H1 (cell line): ENCODE measurements around the gene HIBADH. TPM values are rescaled to one million over a fixed set of nuclear protein-coding genes. Genes with fewer than 3 reads are reported as not detected.
A peak's percentile ranks its signal among the peaks of the same experiment; 100 is the strongest.

Experiments used
- CTCF ChIA-PET: fragments of 300-600 bp; sonication (Branson Sonifier 250); formaldehyde crosslinking; loops from one replicate; lab custom pipeline; 2021; ENCODE audit not compliant: partially characterized antibody; lab: Charles Lee
- POLR2A ChIA-PET: fragments of 300-600 bp; sonication (Branson Sonifier 250); formaldehyde crosslinking; loops from one replicate; lab custom pipeline; 2021; ENCODE audit warnings: inconsistent platforms; ENCODE audit not compliant: partially characterized antibody; lab: Charles Lee
- DNase-seq, 2 experiments: peaks; one replicate each; pipeline versions ENCODE4 v3.0.0 to v3.0.0-alpha.2; 2010 to 2022; ENCODE audit warnings: low spot score in 2 of 2, low read depth in 1 of 2, mixed read lengths in 1 of 2
- FAIRE-seq: peaks from 2 replicates; lab custom pipeline; 2011; peaks lifted over from hg19 to GRCh38; lab: Jason Lieb, UNC
- H2AFZ ChIP-seq: 2 replicates; pipeline ENCODE4 v1.8.1; 2012; ENCODE audit warnings: low read length, inconsistent platforms
- H2AK5ac ChIP-seq: 2 replicates; pipeline ENCODE4 v1.6.1; 2013; ENCODE audit warnings: low read depth, low read length
- H2BK120ac ChIP-seq: replicated peaks from 2 replicates; pipeline ENCODE3; 2013; ENCODE audit warnings: low read depth, low read length, inconsistent platforms
- H2BK12ac ChIP-seq: 2 replicates; pipeline ENCODE4 v1.6.1; 2013; ENCODE audit warnings: low read depth, low read length
- H2BK15ac ChIP-seq: 2 replicates; pipeline ENCODE4 v1.6.1; 2013; ENCODE audit warnings: low read length
- H2BK20ac ChIP-seq: 2 replicates; pipeline ENCODE4 v1.6.1; 2013; ENCODE audit warnings: low read length
- H2BK5ac ChIP-seq: 2 replicates; pipeline ENCODE4 v1.6.1; 2013; ENCODE audit warnings: low read depth, low read length
- H3K14ac ChIP-seq: 2 replicates; pipeline ENCODE4 v1.6.1; 2013; ENCODE audit warnings: inconsistent platforms; ENCODE audit not compliant: insufficient read length
- H3K18ac ChIP-seq: 2 replicates; pipeline ENCODE4 v1.6.1; 2013; ENCODE audit warnings: low read length; ENCODE audit errors: extremely low read depth
- H3K23ac ChIP-seq: 2 replicates; pipeline ENCODE4 v1.6.1; 2013; ENCODE audit warnings: inconsistent platforms; ENCODE audit not compliant: insufficient read length
- H3K23me2 ChIP-seq: 2 replicates; pipeline ENCODE4 v1.6.1; 2013; ENCODE audit warnings: low read depth, low read length
- H3K27ac ChIP-seq: 2 replicates; pipeline ENCODE4 v1.6.1; 2011; ENCODE audit warnings: low read depth, low read length, inconsistent platforms
- H3K27me3 ChIP-seq, 4 experiments: replicated peaks in 1 of 4; 1 replicate in 1 of 4; 2 replicates in 3 of 4; pipeline versions ENCODE4 v1.6.1 to v1.8.1; 2011 to 2013; ENCODE audit warnings: low read length in 3 of 4, mild to moderate bottlenecking in 3 of 4, inconsistent platforms in 2 of 4, mixed read lengths in 2 of 4, moderate library complexity in 1 of 4; ENCODE audit not compliant: control insufficient read depth in 3 of 4, insufficient read depth in 3 of 4; ENCODE audit errors: extremely low read depth in 1 of 4
- H3K36me3 ChIP-seq, 4 experiments: 2 replicates each; pipeline versions ENCODE4 v1.6.1 to v1.8.1; 2011 to 2013; ENCODE audit warnings: mild to moderate bottlenecking in 4 of 4, low read length in 3 of 4, moderate library complexity in 2 of 4, control low read depth in 1 of 4, inconsistent platforms in 1 of 4; ENCODE audit not compliant: insufficient read depth in 4 of 4, control insufficient read depth in 2 of 4
- H3K4ac ChIP-seq: replicated peaks from 2 replicates; pipeline ENCODE3; 2013; ENCODE audit warnings: low read length, low read depth, mixed read lengths, inconsistent platforms; ENCODE audit not compliant: insufficient read length
- H3K4me1 ChIP-seq, 4 experiments: replicated peaks in 1 of 4; 1 replicate in 1 of 4; 2 replicates in 3 of 4; pipeline versions ENCODE4 v1.6.1 to v1.8.1; 2011 to 2013; ENCODE audit warnings: low read length in 3 of 4, inconsistent platforms in 2 of 4, mixed read lengths in 1 of 4; ENCODE audit not compliant: insufficient read depth in 4 of 4, control insufficient read depth in 3 of 4
- H3K4me2 ChIP-seq, 2 experiments: 2 replicates each; pipeline versions ENCODE4 v1.6.1 to v1.8.1; 2011 to 2013; ENCODE audit warnings: low read depth in 2 of 2, low read length in 2 of 2, control low read depth in 1 of 2, inconsistent platforms in 1 of 2, mild to moderate bottlenecking in 1 of 2; ENCODE audit not compliant: insufficient read depth in 1 of 2
- H3K4me3 ChIP-seq, 4 experiments: fragments of 200-600, 300-600 bp in 1 of 4; sonication (generic), shearing (Covaris generic), sonication (Bioruptor Twin) in 1 of 4; 2 replicates each; pipeline versions ENCODE4 v1.5.1 to v1.8.1; 2011 to 2016; ENCODE audit warnings: low read length in 4 of 4, low read depth in 3 of 4, control low read depth in 2 of 4, inconsistent platforms in 2 of 4, mild to moderate bottlenecking in 2 of 4, mixed read lengths in 1 of 4, moderate library complexity in 1 of 4; ENCODE audit not compliant: insufficient read depth in 2 of 4; ENCODE audit errors: extremely low read depth in 1 of 4
- H3K56ac ChIP-seq: replicated peaks from 2 replicates; pipeline ENCODE3; 2013; ENCODE audit warnings: low read depth, mild to moderate bottlenecking, mixed read lengths, low read length, inconsistent platforms; ENCODE audit not compliant: insufficient read length
- H3K79me1 ChIP-seq: 2 replicates; pipeline ENCODE4 v1.6.1; 2013; ENCODE audit warnings: low read depth, low read length, control low read depth
- H3K79me2 ChIP-seq, 2 experiments: 2 replicates each; pipeline versions ENCODE4 v1.6.1 to v1.8.1; 2012 to 2013; ENCODE audit warnings: low read length in 2 of 2, mild to moderate bottlenecking in 2 of 2, inconsistent platforms in 1 of 2; ENCODE audit not compliant: insufficient read depth in 2 of 2, control insufficient read depth in 1 of 2
- H3K9ac ChIP-seq, 4 experiments: replicated peaks in 1 of 4; 1 replicate in 1 of 4; 2 replicates in 3 of 4; pipeline versions ENCODE4 v1.6.1 to v1.8.1; 2011 to 2013; ENCODE audit warnings: low read depth in 3 of 4, low read length in 3 of 4, control low read depth in 2 of 4, mild to moderate bottlenecking in 2 of 4, moderate library complexity in 2 of 4, inconsistent platforms in 1 of 4; ENCODE audit errors: extremely low read depth in 1 of 4
- H3K9me3 ChIP-seq, 2 experiments: 2 replicates each; pipeline versions ENCODE4 v1.6.1 to v1.8.1; 2012 to 2013; ENCODE audit warnings: mild to moderate bottlenecking in 2 of 2, moderate library complexity in 2 of 2, control low read depth in 1 of 2, inconsistent platforms in 1 of 2, low read depth in 1 of 2, low read length in 1 of 2, mixed read lengths in 1 of 2; ENCODE audit not compliant: insufficient read depth in 2 of 2
- H4K20me1 ChIP-seq, 2 experiments: replicated peaks in 1 of 2; 2 replicates each; pipeline versions ENCODE3 to v1.8.1; 2011 to 2013; ENCODE audit warnings: inconsistent platforms in 2 of 2, low read length in 2 of 2, mild to moderate bottlenecking in 1 of 2; ENCODE audit not compliant: insufficient read depth in 2 of 2, control insufficient read depth in 1 of 2
- H4K5ac ChIP-seq: 2 replicates; pipeline ENCODE4 v1.6.1; 2013; ENCODE audit warnings: low read length, low read depth, mixed read lengths, inconsistent platforms; ENCODE audit not compliant: insufficient read length
- H4K8ac ChIP-seq: 2 replicates; pipeline ENCODE4 v1.8.0; 2013; ENCODE audit warnings: mild to moderate bottlenecking, moderate library complexity, low read length, inconsistent platforms; ENCODE audit not compliant: insufficient read depth; ENCODE audit errors: extremely low read depth
- H4K91ac ChIP-seq: replicated peaks from 2 replicates; pipeline ENCODE3; 2013; ENCODE audit warnings: low read length, mixed read lengths, inconsistent platforms; ENCODE audit not compliant: insufficient read length
- TAF7 ChIP-seq: optimal IDR thresholded peaks from 2 replicates; pipeline ENCODE3; 2011; ENCODE audit warnings: low read depth, mild to moderate bottlenecking, inconsistent platforms, low read length, moderate library complexity, borderline replicate concordance
- TEAD4 ChIP-seq: IDR thresholded peaks from 2 replicates; pipeline ENCODE4 v1.6.1; 2012; ENCODE audit warnings: low read depth, low read length, inconsistent platforms, mixed read lengths
- YY1 ChIP-seq: IDR thresholded peaks from 2 replicates; pipeline ENCODE4 v1.6.1; 2011; ENCODE audit warnings: low read depth, mild to moderate bottlenecking, low read length
- WGBS, 2 experiments: shearing (Covaris generic) in 1 of 2; methylation state at CpG; one replicate each; pipeline versions ENCODE4 v1.1.6 to v1.1.7; 2013 to 2015; ENCODE audit warnings: low lambda C conversion rate in 2 of 2, mixed read lengths in 2 of 2, inconsistent platforms in 1 of 2, low coverage in 1 of 2, missing lambda C conversion rate in 1 of 2; ENCODE audit not compliant: insufficient replicate concordance in 2 of 2, insufficient coverage in 1 of 2, insufficient read length in 1 of 2; ENCODE audit errors: extremely low coverage in 1 of 2, missing lambda C conversion rate in 1 of 2; 5-methylcytosine and 5-hydroxymethylcytosine counted together
- polyA plus RNA-seq, 7 experiments: library from polyadenylated mRNA; depleted of rRNA in 3 of 7; stranded (reverse) in 5 of 7; unstranded in 2 of 7; fragments of >200 nt in 5 of 7; fragments of 200-250 nt in 2 of 7; gene quantifications; 1 replicate in 5 of 7; 2 replicates in 1 of 7; 4 replicates in 1 of 7; pipeline versions ENCODE4 v1.2.1 to v1.2.3, GENCODE V29; 2011 to 2013; ENCODE audit warnings: missing spikeins in 2 of 7, mixed read lengths in 2 of 7
- total RNA-seq: library from RNA; stranded (reverse); fragmentation: NEBNext Ultra II Directional; extraction: Animal tissue kit (Norgen Biotek cat#: 25700); gene quantifications from 2 replicates; pipeline ENCODE4 v1.2.1, GENCODE V29; 2021

The HIBADH gene
- total and polyA plus RNA-seq, 2 of the 8 experiments (the other 6 are each of a cell fraction or from before 2014, with no cell fraction given), result 30.1 to 39.5 TPM

- H4K91ac ChIP-seq, result no peak overlapping the region
- H3K23ac ChIP-seq, result no peak overlapping the region
- no peak overlapping the region for H2BK12ac ChIP-seq
- TF ChIP-seq TEAD4 (peak; percentile 50; the same call in 1 of the 2 replicates), TAF7 (no peak), YY1 (0 out of 2 replicates have a peak, but pooled peaks have one; percentile 18)
- no peaks in the 10 kb centered on the region for H3K9me3 ChIP-seq
- no peaks in the 10 kb centered on the region for H4K20me1 ChIP-seq
- no peak for DNase-seq
- H3K9ac ChIP-seq, result no peak overlapping the region
- peak overlapping the region; percentile 38 to 47; a peak in 2 of 4 replicates for H3K4me2 ChIP-seq
- no peak overlapping the region for H4K5ac ChIP-seq
- 0 out of 2 replicates have a peak overlapping the region, but pooled peaks have one; percentile 41 for H3K18ac ChIP-seq
- H3K4me3 ChIP-seq, result no peak overlapping the region; a peak in 1 of 8 replicates
- no peak overlapping the region for H2BK120ac ChIP-seq
- no peak overlapping the region for H3K4ac ChIP-seq
- WGBS, 2 experiments, result 64% methylated on average over 4 of the region's 4 CpGs; no CpG with 5 or more reads in 1 of the 2 experiments
- H3K27ac ChIP-seq, result no peak overlapping the region
- no peak overlapping the region for H2BK15ac ChIP-seq
- H3K79me1 ChIP-seq, result no peaks in the 10 kb centered on the region
- no peak overlapping the region for H3K14ac ChIP-seq
- no peak overlapping the region for H3K56ac ChIP-seq
- FAIRE-seq, result no peak
- no peaks in the 10 kb centered on the region for H3K79me2 ChIP-seq
- no peak overlapping the region for H2AFZ ChIP-seq
- no peaks in the 10 kb centered on the region; a peak in 3 of 7 replicates for H3K27me3 ChIP-seq
- no peak overlapping the region for H2AK5ac ChIP-seq
- H3K23me2 ChIP-seq, result no peaks in the 10 kb centered on the region
- H2BK5ac ChIP-seq, result no peak overlapping the region
- no peaks in the 10 kb centered on the region for H3K36me3 ChIP-seq
- no peak overlapping the region for H4K8ac ChIP-seq
- CTCF ChIA-PET, result no interaction called here
- peaks cover 0 to 8% (median 2%) of the 10 kb centered on the region in 4 experiments; a peak in 2 of 7 replicates for H3K4me1 ChIP-seq
- POLR2A ChIA-PET, result no interaction called here
- H2BK20ac ChIP-seq, result no peak overlapping the region
Observed at GRCh38 chr7:27515933-27516332, 146.8 kb downstream of the HIBADH start.
